OCI-LY1 (cell line): ENCODE data around the gene GCK.

Experiments
- EZH2 ChIP-seq: fragments of 200-600 bp; sonication (generic), shearing (Covaris generic); IDR thresholded peaks from 2 replicates; pipeline ENCODE4 v1.8.0; 2017; ENCODE audit warnings: borderline replicate concordance, mixed run types, mild to moderate bottlenecking, antibody characterized with exemption, low read length, moderate library complexity, mixed read lengths
- TF ChIP-seq, protein P1 (sequence below): fragments of 200-600 bp; sonication (generic), shearing (Covaris generic); IDR thresholded peaks from 2 replicates; pipeline ENCODE4 v1.5.1; 2017; ENCODE audit warnings: mild to moderate bottlenecking, antibody characterized with exemption, low read length, moderate library complexity, mixed read lengths

- TF ChIP-seq EZH2: no peak
- TF ChIP-seq, protein P1, sequence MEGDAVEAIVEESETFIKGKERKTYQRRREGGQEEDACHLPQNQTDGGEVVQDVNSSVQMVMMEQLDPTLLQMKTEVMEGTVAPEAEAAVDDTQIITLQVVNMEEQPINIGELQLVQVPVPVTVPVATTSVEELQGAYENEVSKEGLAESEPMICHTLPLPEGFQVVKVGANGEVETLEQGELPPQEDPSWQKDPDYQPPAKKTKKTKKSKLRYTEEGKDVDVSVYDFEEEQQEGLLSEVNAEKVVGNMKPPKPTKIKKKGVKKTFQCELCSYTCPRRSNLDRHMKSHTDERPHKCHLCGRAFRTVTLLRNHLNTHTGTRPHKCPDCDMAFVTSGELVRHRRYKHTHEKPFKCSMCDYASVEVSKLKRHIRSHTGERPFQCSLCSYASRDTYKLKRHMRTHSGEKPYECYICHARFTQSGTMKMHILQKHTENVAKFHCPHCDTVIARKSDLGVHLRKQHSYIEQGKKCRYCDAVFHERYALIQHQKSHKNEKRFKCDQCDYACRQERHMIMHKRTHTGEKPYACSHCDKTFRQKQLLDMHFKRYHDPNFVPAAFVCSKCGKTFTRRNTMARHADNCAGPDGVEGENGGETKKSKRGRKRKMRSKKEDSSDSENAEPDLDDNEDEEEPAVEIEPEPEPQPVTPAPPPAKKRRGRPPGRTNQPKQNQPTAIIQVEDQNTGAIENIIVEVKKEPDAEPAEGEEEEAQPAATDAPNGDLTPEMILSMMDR: no peak
Measured at GRCh38 chr7:44184873-44185446, 4.3 kb downstream of the GCK start.
